HepG2 (cell line): ENCODE results near the gene SEC14L2. TPM values are rescaled to one million over a fixed set of nuclear protein-coding genes. Genes with fewer than 3 reads are reported as not detected.

Source experiments
- HNF4A ChIP-seq: sonication (generic); formaldehyde crosslinking; IDR thresholded peaks from 2 replicates; pipeline ENCODE4 v1.4.0; 2020; ENCODE audit warnings: missing genetic modification reagents
- JDP2 ChIP-seq: sonication (generic); formaldehyde crosslinking; IDR thresholded peaks from 2 replicates; pipeline ENCODE4 v1.8.1; 2022; ENCODE audit warnings: missing genetic modification reagents, borderline replicate concordance
- SMAD1 ChIP-seq: sonication (generic); formaldehyde crosslinking; IDR thresholded peaks from 2 replicates; pipeline ENCODE4 v1.4.0; 2020; ENCODE audit warnings: missing genetic modification reagents, low read depth, mild to moderate bottlenecking, borderline replicate concordance
- SMAD3 ChIP-seq: sonication (generic); formaldehyde crosslinking; IDR thresholded peaks from 2 replicates; pipeline ENCODE4 v1.4.0; 2020; ENCODE audit warnings: missing genetic modification reagents
- TBX2 ChIP-seq: sonication (generic); formaldehyde crosslinking; IDR thresholded peaks from 2 replicates; pipeline ENCODE4 v1.5.0; 2020; ENCODE audit warnings: missing genetic modification reagents, mild to moderate bottlenecking, borderline replicate concordance
- ZNF264 ChIP-seq: sonication (generic); formaldehyde crosslinking; IDR thresholded peaks from 2 replicates; pipeline ENCODE4 v1.4.0; 2020; ENCODE audit warnings: missing genetic modification reagents
- ZNF570 ChIP-seq: sonication (generic); formaldehyde crosslinking; IDR thresholded peaks from 2 replicates; pipeline ENCODE4 v1.4.0; 2020; ENCODE audit warnings: mild to moderate bottlenecking, missing genetic modification reagents, borderline replicate concordance
- polyA plus RNA-seq, 8 experiments: library from polyadenylated mRNA; depleted of rRNA in 3 of 8; stranded (reverse) in 7 of 8; unstranded in 1 of 8; fragments of >200 nt; fragmentation: Illumina TruSeq in 4 of 8; extraction: Trizol in 4 of 8; gene quantifications; 2 replicates each; pipeline versions ENCODE4 v1.2.1 to v1.2.3, GENCODE V29; 2011 to 2016; ENCODE audit warnings: low read depth in 4 of 8, missing spikeins in 1 of 8, mixed read lengths in 1 of 8; ENCODE audit not compliant: insufficient read depth in 1 of 8
- total RNA-seq, 5 experiments: library from RNA; depleted of rRNA; stranded (reverse); fragments of >200 nt; fragmentation: Illumina TruSeq; extraction: Trizol; gene quantifications; 2 replicates each; pipeline ENCODE4 v1.2.3, GENCODE V29; 2016; ENCODE audit warnings: low read depth in 1 of 5
- TF ChIP-seq, protein P1 (sequence below): IDR thresholded peaks from 2 replicates; pipeline ENCODE4 v1.6.1; 2016; ENCODE audit warnings: control low read depth
- TF ChIP-seq, protein P2 (sequence below): sonication (generic); formaldehyde crosslinking; IDR thresholded peaks from 2 replicates; pipeline ENCODE4 v1.4.0; 2020; ENCODE audit warnings: low read depth, missing genetic modification reagents
- TF ChIP-seq, protein P3 (sequence below): sonication (generic); formaldehyde crosslinking; IDR thresholded peaks from 2 replicates; pipeline ENCODE4 v1.4.0; 2020; ENCODE audit warnings: missing genetic modification reagents
- TF ChIP-seq, protein P4 (sequence below): sonication (generic); formaldehyde crosslinking; IDR thresholded peaks from 2 replicates; pipeline ENCODE4 v1.5.0; 2020; ENCODE audit warnings: mild to moderate bottlenecking, missing genetic modification reagents, moderate library complexity
- TF ChIP-seq, protein P5 (sequence below): sonication (generic); formaldehyde crosslinking; IDR thresholded peaks from 2 replicates; pipeline ENCODE4; 2020; ENCODE audit warnings: missing genetic modification reagents, mild to moderate bottlenecking, borderline replicate concordance

Gene SEC14L2
- total and polyA plus RNA-seq, 2 of the 13 experiments (the other 11 are each of a cell fraction or from before 2014, with no cell fraction given) = 4.1 to 5.1 TPM

DNA sequence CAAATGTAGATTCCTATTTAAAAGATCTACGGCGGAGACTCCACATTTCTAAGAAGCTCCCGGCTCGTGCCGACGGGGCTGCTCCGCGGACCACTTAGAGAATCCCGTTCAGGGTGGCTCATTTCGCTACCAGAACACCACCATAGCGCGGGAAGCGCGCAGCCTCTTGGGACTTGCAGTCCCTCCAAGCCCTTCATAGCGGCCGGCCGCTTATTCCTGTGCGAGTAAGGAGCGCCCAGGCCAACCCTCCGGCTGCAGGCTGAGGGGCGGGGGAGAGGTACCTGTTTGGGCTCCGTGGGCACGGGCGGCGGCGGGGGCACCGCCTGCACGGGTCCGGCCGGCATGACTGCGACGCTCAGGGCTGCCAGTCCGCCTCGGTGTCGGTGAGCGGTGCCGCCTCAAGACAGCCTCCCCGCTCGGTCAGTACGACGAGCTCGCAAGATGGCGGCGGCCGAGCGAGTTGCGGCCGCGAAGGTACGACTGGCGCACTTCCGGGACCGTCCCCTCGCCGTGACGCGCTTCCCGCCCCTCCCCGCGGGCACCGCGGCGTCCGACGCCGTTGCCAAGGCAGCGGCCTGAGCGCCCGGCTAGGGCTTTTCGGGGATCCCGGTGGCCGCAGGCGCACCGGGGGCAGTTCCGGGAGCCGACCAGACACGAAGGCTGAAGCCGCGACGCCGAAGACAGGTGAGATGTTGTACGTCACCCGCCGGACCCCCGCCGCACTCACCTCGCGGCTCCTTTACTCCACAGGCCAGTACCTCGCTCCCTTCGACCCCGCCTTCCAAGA, 40.2 kb upstream of the SEC14L2 start, which contains the start of the genes CCDC157 and SF3A1 (continued):
- TF ChIP-seq, protein P1, sequence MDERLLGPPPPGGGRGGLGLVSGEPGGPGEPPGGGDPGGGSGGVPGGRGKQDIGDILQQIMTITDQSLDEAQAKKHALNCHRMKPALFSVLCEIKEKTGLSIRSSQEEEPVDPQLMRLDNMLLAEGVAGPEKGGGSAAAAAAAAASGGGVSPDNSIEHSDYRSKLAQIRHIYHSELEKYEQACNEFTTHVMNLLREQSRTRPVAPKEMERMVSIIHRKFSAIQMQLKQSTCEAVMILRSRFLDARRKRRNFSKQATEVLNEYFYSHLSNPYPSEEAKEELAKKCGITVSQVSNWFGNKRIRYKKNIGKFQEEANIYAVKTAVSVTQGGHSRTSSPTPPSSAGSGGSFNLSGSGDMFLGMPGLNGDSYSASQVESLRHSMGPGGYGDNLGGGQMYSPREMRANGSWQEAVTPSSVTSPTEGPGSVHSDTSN (CRISPR knock-in tag) = no peak
- no peak for TF ChIP-seq JDP2 (CRISPR knock-in tag)
- TF ChIP-seq HNF4A (CRISPR knock-in tag) = peak; percentile 36; the same call in 1 of the 2 replicates
- TF ChIP-seq SMAD3 (CRISPR knock-in tag) = peak; percentile 77; the same call in 1 of the 2 replicates
- TF ChIP-seq, protein P2, sequence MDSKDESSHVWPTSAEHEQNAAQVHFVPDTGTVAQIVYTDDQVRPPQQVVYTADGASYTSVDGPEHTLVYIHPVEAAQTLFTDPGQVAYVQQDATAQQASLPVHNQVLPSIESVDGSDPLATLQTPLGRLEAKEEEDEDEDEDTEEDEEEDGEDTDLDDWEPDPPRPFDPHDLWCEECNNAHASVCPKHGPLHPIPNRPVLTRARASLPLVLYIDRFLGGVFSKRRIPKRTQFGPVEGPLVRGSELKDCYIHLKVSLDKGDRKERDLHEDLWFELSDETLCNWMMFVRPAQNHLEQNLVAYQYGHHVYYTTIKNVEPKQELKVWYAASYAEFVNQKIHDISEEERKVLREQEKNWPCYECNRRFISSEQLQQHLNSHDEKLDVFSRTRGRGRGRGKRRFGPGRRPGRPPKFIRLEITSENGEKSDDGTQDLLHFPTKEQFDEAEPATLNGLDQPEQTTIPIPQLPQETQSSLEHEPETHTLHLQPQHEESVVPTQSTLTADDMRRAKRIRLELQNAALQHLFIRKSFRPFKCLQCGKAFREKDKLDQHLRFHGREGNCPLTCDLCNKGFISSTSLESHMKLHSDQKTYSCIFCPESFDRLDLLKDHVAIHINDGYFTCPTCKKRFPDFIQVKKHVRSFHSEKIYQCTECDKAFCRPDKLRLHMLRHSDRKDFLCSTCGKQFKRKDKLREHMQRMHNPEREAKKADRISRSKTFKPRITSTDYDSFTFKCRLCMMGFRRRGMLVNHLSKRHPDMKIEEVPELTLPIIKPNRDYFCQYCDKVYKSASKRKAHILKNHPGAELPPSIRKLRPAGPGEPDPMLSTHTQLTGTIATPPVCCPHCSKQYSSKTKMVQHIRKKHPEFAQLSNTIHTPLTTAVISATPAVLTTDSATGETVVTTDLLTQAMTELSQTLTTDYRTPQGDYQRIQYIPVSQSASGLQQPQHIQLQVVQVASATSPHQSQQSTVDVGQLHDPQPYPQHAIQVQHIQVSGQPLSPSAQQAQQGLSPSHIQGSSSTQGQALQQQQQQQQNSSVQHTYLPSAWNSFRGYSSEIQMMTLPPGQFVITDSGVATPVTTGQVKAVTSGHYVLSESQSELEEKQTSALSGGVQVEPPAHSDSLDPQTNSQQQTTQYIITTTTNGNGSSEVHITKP (CRISPR knock-in tag) = no peak
- TF ChIP-seq ZNF264 (CRISPR knock-in tag) = no peak
- peak; percentile 82 for TF ChIP-seq TBX2 (CRISPR knock-in tag)
- TF ChIP-seq, protein P3, sequence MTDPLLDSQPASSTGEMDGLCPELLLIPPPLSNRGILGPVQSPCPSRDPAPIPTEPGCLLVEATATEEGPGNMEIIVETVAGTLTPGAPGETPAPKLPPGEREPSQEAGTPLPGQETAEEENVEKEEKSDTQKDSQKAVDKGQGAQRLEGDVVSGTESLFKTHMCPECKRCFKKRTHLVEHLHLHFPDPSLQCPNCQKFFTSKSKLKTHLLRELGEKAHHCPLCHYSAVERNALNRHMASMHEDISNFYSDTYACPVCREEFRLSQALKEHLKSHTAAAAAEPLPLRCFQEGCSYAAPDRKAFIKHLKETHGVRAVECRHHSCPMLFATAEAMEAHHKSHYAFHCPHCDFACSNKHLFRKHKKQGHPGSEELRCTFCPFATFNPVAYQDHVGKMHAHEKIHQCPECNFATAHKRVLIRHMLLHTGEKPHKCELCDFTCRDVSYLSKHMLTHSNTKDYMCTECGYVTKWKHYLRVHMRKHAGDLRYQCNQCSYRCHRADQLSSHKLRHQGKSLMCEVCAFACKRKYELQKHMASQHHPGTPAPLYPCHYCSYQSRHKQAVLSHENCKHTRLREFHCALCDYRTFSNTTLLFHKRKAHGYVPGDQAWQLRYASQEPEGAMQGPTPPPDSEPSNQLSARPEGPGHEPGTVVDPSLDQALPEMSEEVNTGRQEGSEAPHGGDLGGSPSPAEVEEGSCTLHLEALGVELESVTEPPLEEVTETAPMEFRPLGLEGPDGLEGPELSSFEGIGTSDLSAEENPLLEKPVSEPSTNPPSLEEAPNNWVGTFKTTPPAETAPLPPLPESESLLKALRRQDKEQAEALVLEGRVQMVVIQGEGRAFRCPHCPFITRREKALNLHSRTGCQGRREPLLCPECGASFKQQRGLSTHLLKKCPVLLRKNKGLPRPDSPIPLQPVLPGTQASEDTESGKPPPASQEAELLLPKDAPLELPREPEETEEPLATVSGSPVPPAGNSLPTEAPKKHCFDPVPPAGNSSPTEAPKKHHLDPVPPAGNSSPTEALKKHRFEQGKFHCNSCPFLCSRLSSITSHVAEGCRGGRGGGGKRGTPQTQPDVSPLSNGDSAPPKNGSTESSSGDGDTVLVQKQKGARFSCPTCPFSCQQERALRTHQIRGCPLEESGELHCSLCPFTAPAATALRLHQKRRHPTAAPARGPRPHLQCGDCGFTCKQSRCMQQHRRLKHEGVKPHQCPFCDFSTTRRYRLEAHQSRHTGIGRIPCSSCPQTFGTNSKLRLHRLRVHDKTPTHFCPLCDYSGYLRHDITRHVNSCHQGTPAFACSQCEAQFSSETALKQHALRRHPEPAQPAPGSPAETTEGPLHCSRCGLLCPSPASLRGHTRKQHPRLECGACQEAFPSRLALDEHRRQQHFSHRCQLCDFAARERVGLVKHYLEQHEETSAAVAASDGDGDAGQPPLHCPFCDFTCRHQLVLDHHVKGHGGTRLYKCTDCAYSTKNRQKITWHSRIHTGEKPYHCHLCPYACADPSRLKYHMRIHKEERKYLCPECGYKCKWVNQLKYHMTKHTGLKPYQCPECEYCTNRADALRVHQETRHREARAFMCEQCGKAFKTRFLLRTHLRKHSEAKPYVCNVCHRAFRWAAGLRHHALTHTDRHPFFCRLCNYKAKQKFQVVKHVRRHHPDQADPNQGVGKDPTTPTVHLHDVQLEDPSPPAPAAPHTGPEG (CRISPR knock-in tag) = peak; percentile 81
- TF ChIP-seq, protein P4, sequence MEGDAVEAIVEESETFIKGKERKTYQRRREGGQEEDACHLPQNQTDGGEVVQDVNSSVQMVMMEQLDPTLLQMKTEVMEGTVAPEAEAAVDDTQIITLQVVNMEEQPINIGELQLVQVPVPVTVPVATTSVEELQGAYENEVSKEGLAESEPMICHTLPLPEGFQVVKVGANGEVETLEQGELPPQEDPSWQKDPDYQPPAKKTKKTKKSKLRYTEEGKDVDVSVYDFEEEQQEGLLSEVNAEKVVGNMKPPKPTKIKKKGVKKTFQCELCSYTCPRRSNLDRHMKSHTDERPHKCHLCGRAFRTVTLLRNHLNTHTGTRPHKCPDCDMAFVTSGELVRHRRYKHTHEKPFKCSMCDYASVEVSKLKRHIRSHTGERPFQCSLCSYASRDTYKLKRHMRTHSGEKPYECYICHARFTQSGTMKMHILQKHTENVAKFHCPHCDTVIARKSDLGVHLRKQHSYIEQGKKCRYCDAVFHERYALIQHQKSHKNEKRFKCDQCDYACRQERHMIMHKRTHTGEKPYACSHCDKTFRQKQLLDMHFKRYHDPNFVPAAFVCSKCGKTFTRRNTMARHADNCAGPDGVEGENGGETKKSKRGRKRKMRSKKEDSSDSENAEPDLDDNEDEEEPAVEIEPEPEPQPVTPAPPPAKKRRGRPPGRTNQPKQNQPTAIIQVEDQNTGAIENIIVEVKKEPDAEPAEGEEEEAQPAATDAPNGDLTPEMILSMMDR (CRISPR knock-in tag) = peak; percentile 19; the same call in 1 of the 2 replicates
- no peak for TF ChIP-seq ZNF570 (CRISPR knock-in tag)
- 0 out of 2 replicates have a peak, but pooled peaks have one; percentile 53 for TF ChIP-seq SMAD1 (CRISPR knock-in tag)
- TF ChIP-seq, protein P5, sequence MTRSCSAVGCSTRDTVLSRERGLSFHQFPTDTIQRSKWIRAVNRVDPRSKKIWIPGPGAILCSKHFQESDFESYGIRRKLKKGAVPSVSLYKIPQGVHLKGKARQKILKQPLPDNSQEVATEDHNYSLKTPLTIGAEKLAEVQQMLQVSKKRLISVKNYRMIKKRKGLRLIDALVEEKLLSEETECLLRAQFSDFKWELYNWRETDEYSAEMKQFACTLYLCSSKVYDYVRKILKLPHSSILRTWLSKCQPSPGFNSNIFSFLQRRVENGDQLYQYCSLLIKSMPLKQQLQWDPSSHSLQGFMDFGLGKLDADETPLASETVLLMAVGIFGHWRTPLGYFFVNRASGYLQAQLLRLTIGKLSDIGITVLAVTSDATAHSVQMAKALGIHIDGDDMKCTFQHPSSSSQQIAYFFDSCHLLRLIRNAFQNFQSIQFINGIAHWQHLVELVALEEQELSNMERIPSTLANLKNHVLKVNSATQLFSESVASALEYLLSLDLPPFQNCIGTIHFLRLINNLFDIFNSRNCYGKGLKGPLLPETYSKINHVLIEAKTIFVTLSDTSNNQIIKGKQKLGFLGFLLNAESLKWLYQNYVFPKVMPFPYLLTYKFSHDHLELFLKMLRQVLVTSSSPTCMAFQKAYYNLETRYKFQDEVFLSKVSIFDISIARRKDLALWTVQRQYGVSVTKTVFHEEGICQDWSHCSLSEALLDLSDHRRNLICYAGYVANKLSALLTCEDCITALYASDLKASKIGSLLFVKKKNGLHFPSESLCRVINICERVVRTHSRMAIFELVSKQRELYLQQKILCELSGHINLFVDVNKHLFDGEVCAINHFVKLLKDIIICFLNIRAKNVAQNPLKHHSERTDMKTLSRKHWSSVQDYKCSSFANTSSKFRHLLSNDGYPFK = peak; percentile 98
